ENCODE results near the gene SRP9.

The SRP9 gene

DNA sequence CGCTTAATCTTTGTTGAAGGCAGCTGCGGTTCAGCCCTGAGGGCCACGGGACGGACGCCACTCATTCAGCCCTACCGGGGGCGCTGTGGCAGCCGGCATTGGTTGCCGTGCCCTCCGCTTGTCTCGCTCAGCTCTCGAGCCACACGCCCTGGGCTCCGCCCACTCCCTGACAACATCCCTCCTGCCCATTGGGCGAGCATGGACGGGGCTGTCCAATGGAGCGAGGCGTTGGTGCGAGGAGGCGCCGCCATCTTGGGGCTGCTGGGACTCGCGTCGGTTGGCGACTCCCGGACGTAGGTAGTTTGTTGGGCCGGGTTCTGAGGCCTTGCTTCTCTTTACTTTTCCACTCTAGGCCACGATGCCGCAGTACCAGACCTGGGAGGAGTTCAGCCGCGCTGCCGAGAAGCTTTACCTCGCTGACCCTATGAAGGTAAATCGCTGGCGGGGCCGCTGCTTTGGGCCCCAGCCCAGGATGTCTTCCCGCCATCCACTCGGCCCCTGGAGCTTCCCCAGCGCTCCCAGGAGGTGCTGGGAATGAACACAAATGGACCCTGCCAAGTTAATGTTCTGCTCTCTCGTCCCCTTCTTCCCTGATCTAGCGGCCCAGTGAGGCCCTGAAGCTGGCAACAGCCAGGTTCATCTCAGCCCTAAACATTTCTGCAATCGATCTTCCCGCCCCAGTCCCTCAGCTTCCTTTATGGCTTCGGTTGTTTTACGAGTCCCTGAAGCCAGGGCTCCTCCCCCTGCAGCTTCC, at the start of gene SRP9:
TSS of gene SRP9 (plus strand) at position 244 of the 754 bp plus-strand sequence. CDS start at position 359, 115 bp downstream.
- peak; percentile 100 for DNase-seq

DNA sequence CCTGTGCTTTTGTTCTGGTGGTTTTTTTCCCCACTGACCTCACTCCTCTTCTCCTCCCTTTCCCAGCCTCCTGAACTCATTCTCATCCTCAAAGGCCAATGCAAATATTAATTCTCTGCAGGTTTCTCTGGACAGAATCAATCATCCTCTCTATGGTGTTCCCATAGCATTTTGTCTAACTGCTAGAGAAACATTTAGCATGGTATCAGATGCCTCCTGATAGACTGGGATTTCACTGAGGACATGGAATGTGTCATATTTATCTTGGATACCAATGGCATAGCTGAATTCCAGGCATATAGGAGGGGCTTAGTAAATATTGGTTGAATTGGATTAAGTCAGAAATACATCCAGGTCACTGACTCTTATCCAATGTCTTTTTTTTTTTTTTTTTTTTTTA, 46.1 kb upstream of the SRP9 start:
- DNase-seq = no peak

DNA sequence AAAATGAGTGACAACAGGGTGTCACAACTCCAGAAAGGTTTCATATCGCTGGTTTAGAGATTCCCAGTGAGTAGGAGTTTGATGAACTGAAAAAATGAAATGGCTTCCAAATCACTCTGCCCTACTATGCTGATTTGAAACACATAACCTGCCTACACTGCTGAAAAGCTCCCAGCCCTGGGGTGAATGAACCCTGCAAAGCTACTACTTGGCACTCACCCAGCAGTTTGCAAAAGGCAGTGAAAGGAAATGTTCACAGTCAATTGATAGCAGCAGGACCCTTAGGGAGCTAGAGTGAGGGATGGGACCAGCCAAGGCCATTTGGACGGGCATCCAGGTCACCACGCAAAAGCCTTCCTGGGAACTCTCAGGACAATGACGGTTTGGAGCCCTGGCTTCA, 44.4 kb upstream of the SRP9 start:
- no peak for DNase-seq

GRCh38 chr1:225735252-225736149, 42.1 kb upstream of the SRP9 start:
- no peak for DNase-seq

GRCh38 chr1:225736437-225737098, 41.1 kb upstream of the SRP9 start:
- DNase-seq = no peak

GRCh38 chr1:225737161-225737560, 40.5 kb upstream of the SRP9 start:
- no peak for DNase-seq

GRCh38 chr1:225737866-225738265, 39.8 kb upstream of the SRP9 start:
- DNase-seq = no peak

DNA sequence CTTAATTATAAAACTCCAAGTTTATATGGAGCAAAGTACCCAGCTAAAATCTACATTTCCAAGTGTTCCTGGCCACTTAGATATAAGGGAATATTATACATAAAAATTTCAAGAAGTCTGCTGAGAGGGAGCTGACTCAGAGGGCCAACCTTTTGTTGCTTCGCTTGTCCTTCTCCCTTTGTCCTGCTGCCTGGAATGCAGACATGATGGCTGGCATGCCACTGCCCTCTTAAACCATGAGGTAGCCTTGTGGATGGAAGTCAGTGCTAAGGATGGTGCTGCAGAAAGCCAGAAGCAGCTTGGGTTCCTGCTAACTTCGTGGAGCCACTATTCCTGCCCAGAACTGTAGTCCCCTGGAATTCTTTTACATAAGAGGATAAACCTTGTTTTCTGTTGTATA, 38.9 kb upstream of the SRP9 start:
- no peak for DNase-seq

DNA sequence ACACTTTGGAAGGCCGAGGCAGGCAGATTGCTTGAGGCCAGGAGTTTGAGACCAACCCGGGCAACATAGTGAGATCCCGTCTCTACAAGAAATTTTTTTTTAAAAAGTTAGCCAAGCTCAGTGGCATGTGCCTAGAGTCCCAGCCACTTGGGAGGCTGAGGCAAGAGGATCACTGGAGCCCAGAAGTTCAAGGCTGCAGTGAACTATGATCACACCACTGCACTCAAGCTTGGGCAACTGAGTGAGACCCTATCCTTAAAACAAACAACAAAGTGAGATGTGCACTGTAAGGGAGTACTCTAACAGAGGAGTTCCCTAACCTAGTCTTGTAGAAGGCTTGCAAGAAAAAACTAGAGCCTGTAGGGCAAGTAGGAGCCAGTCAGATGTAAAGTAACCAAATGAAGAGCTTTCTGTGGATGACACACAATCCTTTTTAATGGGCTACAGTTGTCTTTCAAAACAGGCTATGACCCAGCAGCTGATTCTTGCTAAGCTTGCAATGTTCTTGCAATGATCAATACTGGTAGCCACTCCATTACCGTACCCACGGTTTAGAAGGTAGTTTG, 38.0 kb upstream of the SRP9 start:
- DNase-seq = no peak

DNA sequence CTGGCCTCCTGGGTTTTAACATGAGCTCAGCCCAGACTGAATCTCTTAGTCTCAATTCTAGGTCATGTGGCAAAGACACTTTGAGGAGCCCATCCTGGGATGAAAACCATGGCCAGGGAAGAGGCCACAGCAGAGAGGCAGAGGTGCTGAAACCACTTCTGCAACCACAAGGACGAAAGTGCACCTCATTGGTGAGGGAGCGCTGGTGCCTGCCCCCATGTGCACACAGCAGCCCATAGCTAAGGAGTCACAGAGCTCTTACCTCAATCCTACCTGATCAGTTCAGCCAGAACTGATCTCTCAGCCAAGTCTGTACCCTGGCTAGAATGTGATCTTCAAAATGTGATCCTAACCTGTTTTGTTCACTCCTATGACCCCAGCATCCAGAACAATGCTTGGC, 32.9 kb upstream of the SRP9 start:
- DNase-seq = no peak

GRCh38 chr1:225745273-225745672, 32.4 kb upstream of the SRP9 start:
- DNase-seq = no peak

- no peak for DNase-seq
Measured at GRCh38 chr1:225746361-225747179, 31.1 kb upstream of the SRP9 start.

DNA sequence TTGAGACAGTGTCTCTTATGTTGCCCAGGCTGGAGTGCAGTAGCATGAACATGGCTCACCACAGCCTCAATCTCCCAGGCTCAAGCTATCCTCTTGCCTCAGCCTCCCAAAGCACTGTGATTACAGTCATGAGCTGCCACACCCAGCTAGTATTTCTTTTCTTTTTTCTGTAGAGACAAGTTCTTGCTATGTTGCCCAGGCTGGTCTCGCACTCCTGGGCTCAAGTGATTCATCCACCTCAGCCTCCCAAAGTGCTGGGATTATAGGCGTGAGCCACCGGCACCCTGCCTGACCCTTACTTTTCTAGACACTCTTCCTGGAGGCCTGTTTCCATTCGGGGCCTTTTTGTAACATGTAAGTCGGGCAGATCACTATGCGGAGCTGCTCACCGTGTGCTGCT, 30.1 kb upstream of the SRP9 start:
- no peak for DNase-seq

- no peak for DNase-seq
Measured at GRCh38 chr1:225748529-225748928, 29.1 kb upstream of the SRP9 start.

- no peak for DNase-seq
Measured at GRCh38 chr1:225749706-225750105, 27.9 kb upstream of the SRP9 start.

DNA sequence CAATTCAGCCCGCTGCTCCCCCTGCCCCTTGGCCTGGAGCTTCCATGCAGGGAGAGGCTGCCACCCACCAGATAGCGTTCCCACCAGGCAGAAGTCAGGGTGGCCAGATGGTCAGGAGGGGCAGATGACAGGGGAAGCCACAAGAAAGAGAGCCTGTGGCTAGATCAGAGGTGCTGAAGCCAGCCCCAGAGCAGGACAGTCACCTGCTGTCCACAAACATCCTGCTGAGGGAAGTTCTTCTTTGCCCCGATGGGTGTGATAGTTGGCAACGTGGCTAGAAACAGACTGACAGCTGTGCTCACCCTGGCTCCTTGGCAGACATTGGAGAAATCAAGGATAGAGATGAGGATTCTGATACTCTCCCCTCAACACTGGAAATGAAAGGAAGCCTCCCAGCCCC, 27.2 kb upstream of the SRP9 start:
- DNase-seq = no peak

DNA sequence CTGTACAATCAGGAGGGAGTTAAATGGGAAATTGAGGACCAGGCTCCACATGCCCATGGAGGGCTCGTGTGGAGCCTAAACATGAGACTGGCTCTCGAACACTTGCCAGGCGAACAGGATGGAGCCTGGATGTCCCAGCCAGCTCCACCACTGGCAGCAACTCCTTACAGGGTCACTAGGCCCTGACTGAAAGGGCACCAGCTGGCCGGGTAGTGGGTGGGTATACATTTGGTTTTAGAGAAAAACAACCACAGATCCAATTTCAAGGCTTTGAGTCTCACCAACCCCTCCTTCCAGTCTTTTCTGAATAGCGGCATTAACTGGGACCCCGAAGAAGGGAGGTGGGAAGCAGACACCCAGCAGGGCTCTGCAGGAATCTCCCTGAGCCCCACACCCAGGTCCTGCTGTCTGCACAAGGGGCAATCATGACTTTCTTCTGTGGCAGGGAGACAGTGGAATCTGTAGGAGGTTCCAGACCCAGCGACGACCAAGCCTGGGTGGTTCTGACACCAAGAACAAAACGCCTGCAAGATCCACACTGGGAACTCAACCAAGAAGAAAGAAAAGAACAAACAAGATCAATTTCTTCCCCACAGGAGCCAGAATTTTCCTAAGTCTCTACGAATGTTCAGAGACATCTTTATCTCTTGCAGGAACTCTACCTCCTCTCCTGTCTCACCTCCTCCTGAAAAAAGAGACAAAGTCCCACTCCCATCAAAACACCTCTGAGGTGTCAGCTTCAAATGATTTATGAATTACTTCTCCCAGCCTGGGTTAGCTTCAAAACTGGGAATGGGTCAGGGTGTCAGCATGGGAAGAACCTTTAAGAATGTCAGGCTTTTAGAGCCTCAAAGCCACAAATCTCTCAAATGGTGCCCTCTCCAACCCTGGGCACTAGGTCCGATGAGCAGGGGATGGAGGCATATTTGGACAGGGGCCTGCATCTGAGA, 26.5 kb upstream of the SRP9 start:
- DNase-seq = no peak

- no peak for DNase-seq
Measured at GRCh38 chr1:225752245-225752644, 25.4 kb upstream of the SRP9 start.

DNA sequence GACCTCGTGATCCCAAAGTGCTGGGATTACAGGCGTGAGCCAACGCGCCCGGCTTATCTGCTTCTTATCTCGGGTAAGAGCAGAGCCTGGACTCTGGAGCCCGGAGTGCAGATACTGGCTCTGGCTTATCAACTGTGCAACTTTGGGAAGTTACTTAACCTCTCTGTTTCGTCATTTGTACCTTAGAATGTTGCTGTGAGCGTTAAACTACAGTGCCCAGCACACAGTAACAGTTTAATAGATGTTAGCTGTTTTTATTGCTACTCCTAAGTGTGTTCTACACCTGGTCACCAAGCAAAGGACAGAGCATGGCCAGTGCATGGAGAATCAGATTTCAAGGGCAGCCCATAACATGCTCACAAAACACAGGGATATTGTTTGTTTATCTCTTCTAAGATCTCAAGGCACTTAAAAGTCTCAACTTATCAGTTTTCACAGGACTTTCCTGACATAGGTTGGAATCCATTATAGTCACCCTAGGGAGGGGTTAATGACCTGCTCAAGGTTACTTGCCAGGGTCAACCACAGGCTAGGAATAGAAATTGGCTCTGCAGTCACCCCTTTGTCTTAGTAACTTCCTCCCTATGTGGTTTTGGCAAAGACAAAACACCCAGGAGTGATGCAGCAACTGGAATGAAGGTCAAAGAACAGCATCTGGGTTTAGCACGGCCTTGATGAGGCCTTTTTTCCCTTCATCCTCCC, 22.5 kb upstream of the SRP9 start:
- DNase-seq = no peak

DNA sequence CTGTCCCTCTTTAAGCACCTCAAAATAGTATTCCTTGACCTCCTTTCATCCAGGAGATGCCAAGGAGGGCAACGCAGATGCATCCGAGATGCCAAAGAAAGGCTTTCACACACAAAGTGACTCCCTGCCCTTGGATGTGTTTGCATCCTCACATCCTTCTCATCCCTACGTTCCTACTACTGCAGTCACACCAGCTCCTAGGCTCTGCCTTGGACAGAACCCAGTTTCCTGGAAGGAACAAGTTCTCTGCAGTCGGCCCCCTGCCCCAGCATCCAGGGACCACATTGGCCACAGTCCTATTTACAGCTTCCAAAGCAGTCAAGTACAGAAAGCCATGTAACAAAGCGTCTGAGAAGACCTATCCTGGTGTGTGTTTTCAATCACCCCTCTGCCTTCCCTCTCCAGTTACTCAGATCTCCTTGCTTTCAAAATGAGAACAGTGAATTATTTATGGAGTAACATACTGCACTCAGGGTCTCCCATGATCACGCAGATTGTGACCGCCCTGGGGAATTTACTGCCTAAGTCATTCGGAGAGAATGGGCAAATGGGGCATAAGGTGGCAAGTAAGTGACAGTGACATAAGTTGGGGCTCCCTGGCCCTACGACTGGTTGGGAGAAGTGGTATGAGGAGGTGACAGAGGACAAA, 21.8 kb upstream of the SRP9 start:
- no peak for DNase-seq
